ENCODE measurements around the gene CYP3A5.
"Not testable (repeated sequence)": the region's sequence is repeated elsewhere in the genome, so short reads cannot be mapped to it uniquely, and the experiment has no call there.

The CYP3A5 gene

DNA sequence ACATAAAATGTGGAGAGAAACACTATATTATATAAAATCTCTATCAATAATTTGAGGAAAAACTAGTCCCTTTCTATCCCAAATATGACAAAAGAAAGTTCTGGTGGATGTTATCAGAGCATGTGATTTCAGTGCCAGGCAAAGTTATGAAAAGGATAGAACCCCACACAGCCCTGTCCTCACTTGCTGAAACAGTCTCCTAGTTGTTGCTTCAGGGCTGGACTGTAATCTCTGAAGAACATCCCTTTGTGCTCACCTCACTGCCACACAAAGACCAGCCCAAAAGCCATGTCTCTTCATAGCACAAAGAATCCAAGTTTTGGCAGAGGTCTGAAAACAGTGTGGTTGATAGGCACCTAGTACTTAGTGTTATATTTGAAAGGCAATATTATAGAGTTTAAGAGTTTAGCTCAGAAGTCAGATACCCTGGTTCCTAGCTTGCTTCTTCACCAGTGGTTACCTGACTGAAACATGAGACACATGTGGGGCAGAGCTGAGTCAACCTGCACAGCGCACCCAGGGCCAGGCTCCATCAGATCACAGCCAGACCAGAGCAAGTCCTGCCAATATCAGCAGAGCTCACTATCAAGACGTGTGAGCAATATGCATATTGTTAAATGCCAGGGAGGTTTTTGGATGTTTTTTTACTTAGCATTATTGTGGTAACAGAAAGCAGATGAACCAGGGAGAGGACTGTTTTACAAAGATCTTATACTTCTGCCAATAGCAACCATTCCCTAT is 30.2 kb upstream of the CYP3A5 start:
- DNase-seq (ENCODE audit: low read depth): no peak
- TF ChIP-seq, protein P1, sequence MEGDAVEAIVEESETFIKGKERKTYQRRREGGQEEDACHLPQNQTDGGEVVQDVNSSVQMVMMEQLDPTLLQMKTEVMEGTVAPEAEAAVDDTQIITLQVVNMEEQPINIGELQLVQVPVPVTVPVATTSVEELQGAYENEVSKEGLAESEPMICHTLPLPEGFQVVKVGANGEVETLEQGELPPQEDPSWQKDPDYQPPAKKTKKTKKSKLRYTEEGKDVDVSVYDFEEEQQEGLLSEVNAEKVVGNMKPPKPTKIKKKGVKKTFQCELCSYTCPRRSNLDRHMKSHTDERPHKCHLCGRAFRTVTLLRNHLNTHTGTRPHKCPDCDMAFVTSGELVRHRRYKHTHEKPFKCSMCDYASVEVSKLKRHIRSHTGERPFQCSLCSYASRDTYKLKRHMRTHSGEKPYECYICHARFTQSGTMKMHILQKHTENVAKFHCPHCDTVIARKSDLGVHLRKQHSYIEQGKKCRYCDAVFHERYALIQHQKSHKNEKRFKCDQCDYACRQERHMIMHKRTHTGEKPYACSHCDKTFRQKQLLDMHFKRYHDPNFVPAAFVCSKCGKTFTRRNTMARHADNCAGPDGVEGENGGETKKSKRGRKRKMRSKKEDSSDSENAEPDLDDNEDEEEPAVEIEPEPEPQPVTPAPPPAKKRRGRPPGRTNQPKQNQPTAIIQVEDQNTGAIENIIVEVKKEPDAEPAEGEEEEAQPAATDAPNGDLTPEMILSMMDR (IDR thresholded peaks at IDR 0.05; ENCODE audit: insufficient read depth, low read depth, low read length, missing control alignments): no peak
- no peak overlapping the region for H3K4me3 ChIP-seq (ENCODE audit: low read depth, low read length)

DNA sequence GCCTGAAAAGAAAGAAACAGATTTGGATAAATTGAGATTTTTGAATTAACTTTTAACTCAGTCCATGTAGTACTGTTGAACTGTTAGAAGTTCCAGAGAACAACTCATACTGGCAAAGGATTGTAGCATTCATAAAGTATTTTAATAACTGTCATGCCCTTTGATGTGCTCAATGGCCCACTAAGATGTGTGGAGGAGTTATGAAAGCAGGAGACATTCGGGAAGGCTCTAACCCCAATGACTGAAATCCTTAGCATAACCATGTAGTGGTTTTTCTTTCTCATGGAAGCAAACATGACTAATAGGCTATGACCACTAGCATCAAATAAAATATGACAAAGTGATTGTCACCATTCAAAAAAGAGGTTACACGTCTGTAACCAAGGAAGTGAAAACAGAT is 29.5 kb upstream of the CYP3A5 start:
- DNase-seq (ENCODE audit: low read depth): no peak
- TF ChIP-seq, protein P1 (IDR thresholded peaks at IDR 0.05; ENCODE audit: insufficient read depth, low read depth, low read length, missing control alignments): no peak
- no peak overlapping the region for H3K4me3 ChIP-seq (ENCODE audit: low read depth, low read length)

DNA sequence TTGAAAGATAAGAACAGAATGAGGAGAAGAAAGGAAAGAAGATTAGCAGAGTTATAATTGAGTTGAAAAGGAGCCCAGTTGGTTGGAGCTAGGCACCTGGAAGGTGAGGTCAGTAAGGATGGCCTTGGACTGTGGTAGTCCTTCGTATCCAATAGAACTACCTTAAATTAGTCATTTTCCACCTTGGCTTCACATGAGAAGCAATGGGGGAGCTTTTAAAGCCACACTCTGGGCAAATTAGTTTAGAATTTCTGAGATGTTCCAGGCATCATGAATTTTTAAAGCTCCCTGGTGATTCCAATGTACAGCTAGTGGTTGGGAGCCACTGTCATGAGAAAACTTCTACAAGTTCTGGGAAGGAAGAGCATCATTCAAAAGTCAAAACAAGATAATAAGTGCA is 27.3 kb upstream of the CYP3A5 start:
- no peak for DNase-seq (ENCODE audit: low read depth)
- H3K4me3 ChIP-seq (ENCODE audit: low read depth, low read length): no peak overlapping the region

DNA sequence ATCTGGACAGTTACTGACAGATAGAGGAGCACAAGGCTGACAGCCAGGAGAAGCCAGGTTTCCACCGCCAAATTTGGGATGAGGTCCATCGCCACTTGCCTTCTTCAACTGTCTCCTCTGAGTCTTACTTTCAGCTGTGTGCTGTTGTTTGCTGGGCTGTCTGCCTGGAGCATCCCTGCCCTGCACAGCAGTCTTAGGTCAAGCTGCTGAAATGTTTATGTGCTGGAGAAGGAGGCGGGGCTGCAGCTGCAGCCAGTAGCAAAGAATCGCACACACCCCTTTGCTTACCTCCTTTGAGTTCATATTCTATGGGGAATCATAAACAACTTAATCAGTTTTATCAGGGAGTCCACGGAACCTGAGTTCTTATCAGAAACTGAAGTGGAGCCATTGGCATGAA is 20.1 kb upstream of the CYP3A5 start:
- DNase-seq (ENCODE audit: low read depth): no peak
- TF ChIP-seq, protein P1 (IDR thresholded peaks at IDR 0.05; ENCODE audit: insufficient read depth, low read depth, low read length, missing control alignments): no peak
- no peak overlapping the region for H3K4me3 ChIP-seq (ENCODE audit: low read depth, low read length)

More for the DNA sequence above, 27.3 kb upstream of the CYP3A5 start:
- TF ChIP-seq, protein P1 (IDR thresholded peaks at IDR 0.05; ENCODE audit: insufficient read depth, low read depth, low read length, missing control alignments): no peak

DNA sequence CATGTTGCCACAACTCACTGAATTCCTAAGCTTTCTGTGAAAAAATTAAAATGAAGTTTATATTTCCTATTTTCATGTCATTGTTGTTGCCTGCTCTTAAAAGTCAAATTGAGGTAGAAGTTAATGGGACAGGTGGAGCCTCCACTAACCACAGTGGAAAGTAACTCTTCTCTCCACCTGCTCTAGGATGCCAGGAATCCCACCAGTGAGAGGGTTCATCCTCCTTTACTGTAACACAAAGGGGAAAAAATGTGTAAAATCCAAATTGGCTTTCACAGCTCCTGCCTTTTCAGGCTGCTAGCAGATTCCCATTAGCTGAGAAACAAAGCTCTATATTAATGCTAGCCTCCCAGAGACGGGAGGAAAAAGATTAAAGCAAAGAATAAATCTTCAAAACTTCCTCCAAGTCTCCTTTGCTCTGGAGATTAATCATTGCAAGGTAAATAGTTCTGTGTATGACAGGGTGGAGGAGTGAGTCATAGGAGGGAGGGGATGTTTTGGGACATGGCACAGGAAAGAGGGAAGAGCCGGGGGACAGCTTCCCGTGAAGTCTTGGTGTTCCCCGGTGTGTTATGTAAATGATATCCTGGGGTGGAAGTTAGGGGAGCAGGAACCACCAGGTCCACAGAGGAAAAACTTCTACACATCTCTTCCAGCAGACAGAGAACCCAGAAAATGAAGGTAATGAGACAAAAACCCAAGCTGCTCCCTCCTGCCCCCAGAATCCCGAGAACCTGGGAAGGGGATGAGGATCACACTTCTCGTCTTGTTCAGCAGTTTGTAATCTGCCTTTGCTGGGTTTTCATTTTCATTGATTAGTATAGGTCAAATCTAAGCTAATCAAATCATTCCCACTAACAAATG is 19.3 kb upstream of the CYP3A5 start:
- H3K4me3 ChIP-seq (ENCODE audit: low read depth, low read length); DNase-seq (ENCODE audit: low read depth): not testable (repeated sequence)

DNA sequence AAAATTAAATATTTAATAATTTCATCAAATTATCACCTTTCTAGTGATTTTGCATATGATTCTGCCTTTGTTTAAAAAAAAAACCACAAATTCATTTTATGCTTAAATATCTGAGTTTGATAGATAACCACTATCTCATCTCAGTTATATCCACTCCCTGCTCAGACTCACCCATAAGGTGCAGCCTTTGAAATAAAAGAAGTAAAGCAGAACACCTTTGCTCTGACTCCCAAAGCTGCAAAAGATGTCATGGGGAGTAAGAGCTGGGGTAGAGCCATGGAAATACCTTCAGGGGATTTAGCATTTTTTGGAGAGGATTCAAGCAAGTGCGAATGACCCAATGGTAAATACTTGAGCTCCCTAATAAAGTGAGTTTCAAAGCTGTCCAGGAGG is 15.1 kb upstream of the CYP3A5 start:
- TF ChIP-seq, protein P1 (IDR thresholded peaks at IDR 0.05; ENCODE audit: insufficient read depth, low read depth, low read length, missing control alignments): no peak
- DNase-seq (ENCODE audit: low read depth): no peak
- no peak overlapping the region for H3K4me3 ChIP-seq (ENCODE audit: low read depth, low read length)

DNA sequence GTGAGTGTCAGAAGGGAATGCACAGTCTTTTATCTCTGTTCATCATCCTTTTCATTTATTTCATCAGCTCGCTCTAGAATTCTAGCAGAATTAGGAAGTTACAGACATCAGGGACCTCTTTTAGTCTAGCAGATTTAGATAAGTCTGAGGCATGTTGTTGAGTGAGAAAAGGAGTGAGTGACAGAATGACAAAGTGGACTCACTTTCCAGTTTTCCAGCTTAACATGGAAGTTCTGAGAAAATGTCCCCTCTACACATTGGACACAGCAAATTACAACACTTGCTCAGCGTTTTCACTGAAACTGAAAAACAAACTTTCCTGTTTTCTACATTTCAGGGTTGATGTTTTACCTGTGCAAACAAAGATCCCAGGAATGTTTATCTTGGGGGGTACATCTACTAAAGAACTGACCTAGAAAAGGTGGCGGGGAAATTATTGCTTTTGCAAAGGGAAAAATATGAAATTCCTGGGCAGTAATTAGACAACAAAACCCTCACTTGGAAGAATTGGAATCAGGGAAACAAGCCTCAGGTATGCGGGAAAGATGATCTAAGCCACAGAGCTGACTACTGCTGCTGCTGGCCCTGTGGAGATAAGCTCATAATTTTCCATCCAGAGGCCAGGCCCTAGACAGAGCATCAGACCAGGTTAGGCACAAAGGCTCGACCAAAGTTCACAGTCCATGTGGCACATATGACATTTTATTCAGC is 14.6 kb upstream of the CYP3A5 start:
- no peak overlapping the region for H3K4me3 ChIP-seq (ENCODE audit: low read depth, low read length)
- DNase-seq (ENCODE audit: low read depth): no peak
- TF ChIP-seq, protein P1 (IDR thresholded peaks at IDR 0.05; ENCODE audit: insufficient read depth, low read depth, low read length, missing control alignments): no peak
